OCI-LY7 (cell line): ENCODE measurements around the gene CREB5. TPM values are rescaled to one million over a fixed set of nuclear protein-coding genes. Genes with fewer than 3 reads are reported as not detected.

ENCODE experiments used
- BruUV-seq: library from RNA; stranded (reverse); fragments of 400-500 nt; replicated peaks from 2 replicates; lab custom pipeline; 2021; lab: Mats Ljungman, UMichigan
- CTCF ChIA-PET: fragments of 300-600 bp; sonication (Branson Sonifier 250); formaldehyde crosslinking; loops from one replicate; lab custom pipeline; 2022; ENCODE audit warnings: antibody characterized with exemption; ENCODE audit not compliant: unreplicated experiment; lab: Charles Lee
- POLR2A ChIA-PET: fragments of 300-600 bp; sonication (Branson Sonifier 250); formaldehyde crosslinking; loops from one replicate; lab custom pipeline; 2022; ENCODE audit warnings: antibody characterized with exemption; lab: Charles Lee
- DNase-seq: peaks from one replicate; pipeline ENCODE4 v3.0.0-alpha.2; 2015; ENCODE audit warnings: low spot score
- H2AFZ ChIP-seq: fragments of 200-600 bp; sonication (generic), shearing (Covaris generic); 2 replicates; pipeline ENCODE4 v1.6.1; 2014; ENCODE audit warnings: mild to moderate bottlenecking, antibody characterized with exemption, low read length, moderate library complexity
- H3K27ac ChIP-seq: fragments of 200-600 bp; sonication (generic); 2 replicates; pipeline ENCODE4 v1.5.1; 2014; ENCODE audit warnings: mixed run types, low read depth, mild to moderate bottlenecking, moderate library complexity, low read length, inconsistent platforms; ENCODE audit not compliant: poor library complexity, severe bottlenecking
- H3K36me3 ChIP-seq: fragments of 200-600 bp; sonication (generic); 2 replicates; pipeline ENCODE4 v1.6.1; 2014; ENCODE audit warnings: mild to moderate bottlenecking, antibody characterized with exemption, low read length, moderate library complexity, mixed read lengths; ENCODE audit not compliant: insufficient read depth
- H3K4me1 ChIP-seq: fragments of 200-600 bp; sonication (generic); 2 replicates; pipeline ENCODE4 v1.5.1; 2014; ENCODE audit warnings: mild to moderate bottlenecking, low read length; ENCODE audit not compliant: insufficient read depth, poor library complexity, severe bottlenecking
- H3K4me2 ChIP-seq: fragments of 200-600 bp; sonication (generic); 2 replicates; pipeline ENCODE4 v1.6.1; 2014; ENCODE audit warnings: mild to moderate bottlenecking, low read length
- H3K4me3 ChIP-seq: fragments of 200-600 bp; sonication (generic); 2 replicates; pipeline ENCODE4 v1.5.1; 2014; ENCODE audit warnings: mild to moderate bottlenecking, low read depth, low read length; ENCODE audit not compliant: poor library complexity, severe bottlenecking
- H3K79me2 ChIP-seq: fragments of 200-600 bp; sonication (generic); 2 replicates; pipeline ENCODE4 v1.6.1; 2016; ENCODE audit warnings: low read depth, mild to moderate bottlenecking, low read length, moderate library complexity, mixed read lengths; ENCODE audit not compliant: insufficient read depth
- H3K9me2 ChIP-seq: fragments of 200-600 bp; sonication (generic); 2 replicates; pipeline ENCODE4 v1.6.1; 2016; ENCODE audit warnings: mild to moderate bottlenecking, low read length, mixed read lengths; ENCODE audit not compliant: insufficient read depth
- H3K9me3 ChIP-seq: fragments of 200-600 bp; sonication (generic); 2 replicates; pipeline ENCODE4 v1.6.1; 2014; ENCODE audit warnings: mild to moderate bottlenecking, mixed run types, low read length, mixed read lengths
- H4K20me1 ChIP-seq: fragments of 200-600 bp; sonication (generic); 2 replicates; pipeline ENCODE4 v1.6.1; 2014; ENCODE audit warnings: mild to moderate bottlenecking, antibody characterized with exemption, low read length, moderate library complexity, mixed read lengths; ENCODE audit not compliant: insufficient read depth
- CTCF ChIP-seq: fragments of 200-600 bp; sonication (generic); conservative IDR thresholded peaks from 2 replicates; pipeline ENCODE4 v1.5.1; 2014; ENCODE audit warnings: mild to moderate bottlenecking, antibody characterized with exemption, low read length, moderate library complexity, mixed read lengths
- EZH2phosphoT487 ChIP-seq: fragments of 200-600 bp; sonication (generic); IDR thresholded peaks from 2 replicates; pipeline ENCODE4 v1.6.1; 2018; ENCODE audit warnings: low read depth, borderline replicate concordance, mild to moderate bottlenecking, mixed run types, antibody characterized with exemption, low read length, moderate library complexity, mixed read lengths
- intact Hi-C: fragments of 100-400 bp; cut with micrococcal nuclease; formaldehyde crosslinking; loops from one replicate; pipeline ENCODE4 v1.10.0; 2022; ENCODE audit not compliant: unreplicated experiment
- total RNA-seq, 2 experiments: library from RNA; depleted of rRNA in 1 of 2; stranded (reverse); fragments of >200 nt in 1 of 2; shearing (Covaris generic) in 1 of 2; gene quantifications; 2 replicates each; pipeline ENCODE4 v1.2.3, GENCODE V29; 2014 to 2022

The CREB5 gene
- total RNA-seq, 2 experiments from 2014 or later, result 2.0 to 13.3 TPM

GRCh38 chr7:28584235-28584634 lies 171.9 kb downstream of the CREB5 start:
- Histone ChIP-seq H2AFZ (no peak overlapping the region), H3K4me2 (no peak overlapping the region), H3K79me2 (no peaks in the 10 kb centered on the region; the same call in 1 of the 2 replicates), H3K36me3 (peaks cover 12% of the 10 kb centered on the region; the same call in 1 of the 2 replicates), H3K4me3 (no peak overlapping the region), H3K9me3 (no peaks in the 10 kb centered on the region), H3K27ac (no peak overlapping the region), H3K4me1 (no peaks in the 10 kb centered on the region), H4K20me1 (no peaks in the 10 kb centered on the region; the same call in 1 of the 2 replicates), H3K9me2 (no peaks in the 10 kb centered on the region)
- no TSS peak for BruUV-seq
- TF ChIP-seq CTCF (no peak), EZH2phosphoT487 (no peak)
- intact Hi-C loops, result no loop called here
- ChIA-PET CTCF (no interaction called here), POLR2A (no interaction called here)
- DNase-seq, result no peak

- no peak for DNase-seq
- H3K4me2 ChIP-seq, result no peak overlapping the region
- POLR2A ChIA-PET, result no interaction called here
- TF ChIP-seq CTCF (no peak), EZH2phosphoT487 (no peak)
- no peaks in the 10 kb centered on the region for H3K9me3 ChIP-seq
- no peak overlapping the region for H2AFZ ChIP-seq
- no peak overlapping the region for H3K27ac ChIP-seq
- CTCF ChIA-PET, result no interaction called here
- H3K9me2 ChIP-seq, result no peaks in the 10 kb centered on the region
- H3K4me3 ChIP-seq, result no peak overlapping the region
- intact Hi-C loops, result no loop called here
- H3K36me3 ChIP-seq, result no peaks in the 10 kb centered on the region
- no TSS peak for BruUV-seq
- H3K79me2 ChIP-seq, result no peaks in the 10 kb centered on the region
- no peaks in the 10 kb centered on the region for H3K4me1 ChIP-seq
- H4K20me1 ChIP-seq, result peaks cover under 1% of the 10 kb centered on the region; the same call in 1 of the 2 replicates
Observed at GRCh38 chr7:28586736-28587135, 174.4 kb downstream of the CREB5 start.

- Histone ChIP-seq H3K4me2 (no peak overlapping the region), H3K79me2 (no peaks in the 10 kb centered on the region), H4K20me1 (peaks cover 3% of the 10 kb centered on the region; the same call in 1 of the 2 replicates), H3K4me3 (no peak overlapping the region), H3K9me2 (no peaks in the 10 kb centered on the region), H2AFZ (no peak overlapping the region), H3K9me3 (no peaks in the 10 kb centered on the region), H3K27ac (no peak overlapping the region), H3K36me3 (no peaks in the 10 kb centered on the region), H3K4me1 (no peaks in the 10 kb centered on the region)
- no peak for DNase-seq
- POLR2A ChIA-PET, result no interaction called here
- TF ChIP-seq EZH2phosphoT487 (no peak), CTCF (no peak)
- CTCF ChIA-PET, result no interaction called here
- intact Hi-C loops, result no loop called here
- no TSS peak for BruUV-seq
Observed at GRCh38 chr7:28587211-28587610, 174.9 kb downstream of the CREB5 start.
